Measurements from ENCODE around the gene IL3RA. TPM values are rescaled to one million over a fixed set of nuclear protein-coding genes. Genes with fewer than 3 reads are reported as not detected.

IL3RA gene
- total and polyA plus RNA-seq, 4 experiments from 2014 or later: 0.29 to 0.53 TPM; not detected in 2

DNA sequence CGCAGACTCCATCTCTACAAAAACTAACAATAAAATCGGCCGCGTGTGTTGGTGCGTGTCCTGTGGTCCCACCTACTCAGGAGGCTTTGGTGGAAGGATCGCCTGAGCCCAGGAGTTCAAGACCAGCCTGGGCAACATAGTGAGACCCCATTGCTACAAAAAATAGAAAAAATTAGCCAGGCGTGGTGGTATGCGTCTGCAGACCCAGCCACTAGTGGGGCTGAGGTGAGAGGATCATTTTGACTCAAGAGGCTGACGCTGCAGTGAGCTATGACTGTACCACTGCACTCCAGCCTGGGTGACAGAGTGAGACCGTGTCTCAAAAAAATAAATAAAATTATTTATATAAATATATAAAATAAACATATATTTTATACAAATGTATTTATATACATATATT lies 93.9 kb downstream of the IL3RA start:
- H3K4me1 Mint-ChIP-seq: peaks cover 0 to 1% (median 0%) of the 10 kb centered on the region in 4 donors
- H3K4me3 Mint-ChIP-seq: no peak overlapping the region
- Histone ChIP-seq H3K4me1 (ENCODE audit: insufficient read depth, low read length) (no peaks in the 10 kb centered on the region), H3K4me3 (ENCODE audit: low read length in 2 of 2) (no peak overlapping the region), H3K27me3 (ENCODE audit: insufficient read depth, low read length) (no peaks in the 10 kb centered on the region), H3K9me3 (ENCODE audit: control insufficient read depth in 1 of 2, low read length in 2 of 2) (no peaks in the 10 kb centered on the region), H3K27ac (ENCODE audit: low read depth, low read length) (no peak overlapping the region), H3K36me3 (ENCODE audit: insufficient read depth, low read length) (peaks cover 11% of the 10 kb centered on the region)
- DNase-seq: no peak
- CTCF ChIA-PET (ENCODE audit: partially characterized antibody): no interaction called here
- POLR2A ChIA-PET (ENCODE audit: partially characterized antibody): no interaction called here
- no peaks in the 10 kb centered on the region for H3K9me3 Mint-ChIP-seq
- peaks cover 18 to 28% of the 10 kb centered on the region in 2 donors for H3K36me3 Mint-ChIP-seq
- H3K27me3 Mint-ChIP-seq: no peaks in the 10 kb centered on the region
- intact Hi-C loops (cut with micrococcal nuclease): no loop called here
- no peak overlapping the region for H3K27ac Mint-ChIP-seq

Small RNA genes lying within 50 kb of the gene (microRNA-seq; reads per million reads assigned to microRNA genes)
- gene MIR3690 (ENCODE audit: borderline microRNAs expressed, borderline number of aligned reads, borderline replicate concordance): not detected

Other genes starting within 250 kb of the IL3RA start
- gene CRLF2, start 124.1 kb upstream of the IL3RA start, total RNA-seq: under 1 TPM; 0.19 to 0.38 TPM
- not detected for gene CRLF2, start 124.1 kb upstream of the IL3RA start, polyA plus RNA-seq
- gene CSF2RA, start 68.0 kb upstream of the IL3RA start, total RNA-seq: 1 to 10 TPM in 1 of 2 experiments, under 1 TPM in 1; 0.69 to 1.4 TPM
- under 1 TPM in 1 of 2 donors, not detected in 1; 0.79 TPM for gene CSF2RA, start 68.0 kb upstream of the IL3RA start, polyA plus RNA-seq
- 100 to 1,000 TPM; 249 to 252 TPM for gene SLC25A6, start 55.3 kb downstream of the IL3RA start, total RNA-seq
- 100 to 1,000 TPM; 525 to 540 TPM for gene SLC25A6, start 55.3 kb downstream of the IL3RA start, polyA plus RNA-seq
- 10 to 100 TPM; 35.9 to 37.9 TPM for gene ASMTL, start 116.1 kb downstream of the IL3RA start, total RNA-seq
- 10 to 100 TPM; 35.0 to 50.4 TPM for gene ASMTL, start 116.1 kb downstream of the IL3RA start, polyA plus RNA-seq
- 100 to 1,000 TPM; 195 TPM for gene P2RY8, start 200.4 kb downstream of the IL3RA start, total RNA-seq
- gene P2RY8, start 200.4 kb downstream of the IL3RA start, polyA plus RNA-seq: 100 to 1,000 TPM; 194 to 261 TPM